Spleen (tissue), 11 donors: ENCODE results near the gene TTLL8. TPM values are rescaled to one million over a fixed set of nuclear protein-coding genes. Genes with fewer than 3 reads are reported as not detected.
"Not testable (repeated sequence)": the region's sequence is repeated elsewhere in the genome, so short reads cannot be mapped to it uniquely, and the experiment has no call there.

Experiments used
- DNase-seq: peaks from one replicate; pipeline ENCODE4 v3.0.0-alpha.2; 2020
- H3K27ac ChIP-seq, 8 donors: fragments of 200-600 bp; sonication (generic) in 7 of 8; 1 replicate in 4 of 8; 2 replicates in 4 of 8; pipeline versions ENCODE4 v1.5.0 to v1.8.0; 2016 to 2021; ENCODE audit warnings: inconsistent platforms in 4 of 8, mild to moderate bottlenecking in 4 of 8, moderate library complexity in 1 of 8
- H3K27me3 ChIP-seq, 7 donors: fragments of 200-600 bp; sonication (generic) in 6 of 7; replicated peaks in 1 of 7; 1 replicate in 4 of 7; 2 replicates in 3 of 7; pipeline versions ENCODE4 v1.5.0 to v1.8.0; 2016 to 2021; ENCODE audit warnings: inconsistent platforms in 3 of 7, mild to moderate bottlenecking in 1 of 7
- H3K36me3 ChIP-seq, 6 donors: fragments of 200-600 bp; sonication (generic) in 5 of 6; 1 replicate in 4 of 6; 2 replicates in 2 of 6; pipeline versions ENCODE4 v1.5.0 to v1.8.0; 2016 to 2021; ENCODE audit warnings: inconsistent platforms in 2 of 6
- H3K4me1 ChIP-seq, 6 donors: fragments of 200-600 bp; sonication (generic) in 5 of 6; 1 replicate in 3 of 6; 2 replicates in 3 of 6; pipeline versions ENCODE4 v1.5.0 to v1.8.0; 2016 to 2021; ENCODE audit warnings: inconsistent platforms in 3 of 6
- H3K4me3 ChIP-seq, 8 donors: fragments of 200-600 bp; sonication (generic) in 7 of 8; 1 replicate in 4 of 8; 2 replicates in 4 of 8; pipeline versions ENCODE4 v1.5.0 to v1.8.0; 2016 to 2021; ENCODE audit warnings: inconsistent platforms in 4 of 8, mild to moderate bottlenecking in 4 of 8, moderate library complexity in 2 of 8
- H3K9me3 ChIP-seq, 8 donors: fragments of 200-600 bp; sonication (generic) in 7 of 8; 1 replicate in 4 of 8; 2 replicates in 4 of 8; pipeline versions ENCODE4 v1.5.0 to v1.8.0; 2016 to 2021; ENCODE audit warnings: inconsistent platforms in 4 of 8
- CTCF ChIP-seq, 11 experiments: fragments of 200-600 bp in 7 of 11; fragments of 450-650 bp in 4 of 11; sonication (generic) in 4 of 11; IDR thresholded peaks in 8 of 11; conservative IDR thresholded peaks in 3 of 11; 1 replicate in 7 of 11; 2 replicates in 4 of 11; pipeline versions ENCODE4 v1.4.0 to v1.8.0; 2016 to 2021; ENCODE audit warnings: antibody characterized with exemption in 11 of 11, inconsistent platforms in 4 of 11, mild to moderate bottlenecking in 1 of 11
- POLR2A ChIP-seq, 3 donors: fragments of 450-650 bp; IDR thresholded peaks; one replicate each; pipeline ENCODE4 v1.5.1; 2017; ENCODE audit warnings: antibody characterized with exemption in 3 of 3, mild to moderate bottlenecking in 1 of 3
- POLR2AphosphoS5 ChIP-seq, 3 donors: sonication (generic); formaldehyde crosslinking; IDR thresholded peaks; one replicate each; pipeline ENCODE4 v1.5.1; 2017; ENCODE audit warnings: antibody characterized with exemption in 3 of 3
- WGBS, 5 donors: extraction: QIAGEN DNeasy Blood & Tissue Kit in 3 of 5; methylation state at CpG; one replicate each; pipeline versions ENCODE4 v1.1.5 to v1.1.7; 2013 to 2018; 5-methylcytosine and 5-hydroxymethylcytosine counted together
- intact Hi-C: fragments of 100-400 bp; cut with DNase I; formaldehyde crosslinking; loops from one replicate; pipeline ENCODE4 v1.15.0; 2023; ENCODE audit warnings: low total_unique reads
- polyA plus RNA-seq, 3 donors: library from polyadenylated mRNA; stranded (reverse); fragments of 200-250 nt; gene quantifications; one replicate each; pipeline ENCODE4 v1.2.1, GENCODE V29; 2013
- total RNA-seq, 7 donors: library from RNA; depleted of rRNA in 3 of 7; stranded (reverse); fragments of >200 nt in 3 of 7; fragmentation: NEBNext Ultra II Directional in 4 of 7; extraction: Animal tissue kit (Norgen Biotek cat#: 25700) in 4 of 7; gene quantifications; one replicate each; pipeline versions ENCODE4 v1.1.0 to v1.2.1, GENCODE V29; 2016 to 2021
- donor health status: healthy with polysubstance abuse.
- donor health status: DM: no; HTN: no; CAD: no; lungs with moderate emphysema.
- donor health status: DM: no; HTN: no; CAD: no.
- donor health status: Bipolar disorder and iron deficiency.
- donor health status: healthy.
- donor health status: DM: no; HTN: no; CAD: no.
- donor health status: DM: yes; HTN: yes; CAD: no.

TTLL8 gene
- total and polyA plus RNA-seq, 10 donors, result not detected

- no peak overlapping the region for H3K27ac ChIP-seq
- peaks cover 0 to 12% (median 0%) of the 10 kb centered on the region in 6 donors for H3K4me1 ChIP-seq
- no peaks in the 10 kb centered on the region for H3K36me3 ChIP-seq
- intact Hi-C loops, result no loop called here
- peaks cover 0 to 38% (median 7%) of the 10 kb centered on the region in 7 donors for H3K27me3 ChIP-seq
- H3K4me3 ChIP-seq, result no peak overlapping the region
- H3K9me3 ChIP-seq, result peaks cover 0 to 28% (median 7%) of the 10 kb centered on the region in 8 donors
- DNase-seq, result peak; percentile 39
- TF ChIP-seq CTCF (IDR thresholded peaks at IDR 0.05 in 8 of 11, conservative IDR thresholded peaks at IDR 0.05 in 3 of 11) (no peak), POLR2A (IDR thresholded peaks at IDR 0.05) (no peak), POLR2AphosphoS5 (IDR thresholded peaks at IDR 0.05) (no peak)
- WGBS, 5 donors, result 85 to 95% (median 92%) methylated on average over 11 of the region's 11 CpGs
Observed at GRCh38 chr22:50089231-50089630, 31.1 kb upstream of the TTLL8 start.

- peaks cover 0 to 49% (median 7%) of the 10 kb centered on the region in 7 donors for H3K27me3 ChIP-seq
- WGBS, 5 donors, result 94 to 97% (median 97%) methylated on average over 12 of the region's 12 CpGs
- TF ChIP-seq POLR2A (IDR thresholded peaks at IDR 0.05) (no peak), CTCF (IDR thresholded peaks at IDR 0.05 in 8 of 11, conservative IDR thresholded peaks at IDR 0.05 in 3 of 11) (no peak), POLR2AphosphoS5 (IDR thresholded peaks at IDR 0.05) (no peak)
- intact Hi-C loops, result no loop called here
- no peak overlapping the region for H3K27ac ChIP-seq
- peaks cover 0 to 14% (median 0%) of the 10 kb centered on the region in 6 donors for H3K4me1 ChIP-seq
- peaks cover 0 to 28% (median 7%) of the 10 kb centered on the region in 8 donors for H3K9me3 ChIP-seq
- DNase-seq, result no peak
- no peak overlapping the region for H3K4me3 ChIP-seq
- H3K36me3 ChIP-seq, result no peaks in the 10 kb centered on the region
Observed at GRCh38 chr22:50088096-50088495, 30.0 kb upstream of the TTLL8 start.

- no peak for TF ChIP-seq POLR2AphosphoS5 (IDR thresholded peaks at IDR 0.05)
- TF ChIP-seq POLR2A (IDR thresholded peaks at IDR 0.05), result no peak
- TF ChIP-seq CTCF (IDR thresholded peaks at IDR 0.05 in 8 of 11, conservative IDR thresholded peaks at IDR 0.05 in 3 of 11), result no peak
- DNase-seq, result peak; percentile 30
- Histone ChIP-seq H3K9me3 (peaks cover 0 to 28% (median 7%) of the 10 kb centered on the region in 8 donors), H3K27ac (no peak overlapping the region), H3K27me3 (peaks cover 0 to 53% (median 7%) of the 10 kb centered on the region in 7 donors), H3K4me1 (peaks cover 0 to 14% (median 0%) of the 10 kb centered on the region in 6 donors), H3K4me3 (no peak overlapping the region), H3K36me3 (no peaks in the 10 kb centered on the region)
- 93 to 95% (median 93%) methylated on average over 12 of the region's 12 CpGs for WGBS, 5 donors
- intact Hi-C loops, result no loop called here
Observed at GRCh38 chr22:50087646-50088045, 29.5 kb upstream of the TTLL8 start.

GRCh38 chr22:50086975-50087374 is 28.9 kb upstream of the TTLL8 start:
- H3K4me3 ChIP-seq, intact Hi-C loops, H3K36me3 ChIP-seq, H3K27ac ChIP-seq, DNase-seq: not testable (repeated sequence)
- 82 to 95% (median 91%) methylated on average over 4 of the region's 4 CpGs for WGBS, 5 donors
- peaks cover 0 to 28% (median 7%) of the 10 kb centered on the region in 8 donors for H3K9me3 ChIP-seq
- peaks cover 0 to 60% (median 7%) of the 10 kb centered on the region in 7 donors for H3K27me3 ChIP-seq
- peaks cover 0 to 14% (median 0%) of the 10 kb centered on the region in 6 donors for H3K4me1 ChIP-seq
